NCI-H146 treated with DMSO at 0.1 percent for 48 hours (cell line): ENCODE results near the gene AFAP1L2.

Experiments
- DNase-seq: peaks from one replicate; lab custom pipeline; 2025; ENCODE audit not compliant: unreplicated experiment; lab: John Stamatoyannopoulos, UW

AFAP1L2 gene

GRCh38 chr10:114412907-114413797 lies 8.8 kb upstream of the AFAP1L2 start:
- DNase-seq = no peak

- DNase-seq = no peak
Observed at GRCh38 chr10:114408968-114409444, 4.7 kb upstream of the AFAP1L2 start.

DNA sequence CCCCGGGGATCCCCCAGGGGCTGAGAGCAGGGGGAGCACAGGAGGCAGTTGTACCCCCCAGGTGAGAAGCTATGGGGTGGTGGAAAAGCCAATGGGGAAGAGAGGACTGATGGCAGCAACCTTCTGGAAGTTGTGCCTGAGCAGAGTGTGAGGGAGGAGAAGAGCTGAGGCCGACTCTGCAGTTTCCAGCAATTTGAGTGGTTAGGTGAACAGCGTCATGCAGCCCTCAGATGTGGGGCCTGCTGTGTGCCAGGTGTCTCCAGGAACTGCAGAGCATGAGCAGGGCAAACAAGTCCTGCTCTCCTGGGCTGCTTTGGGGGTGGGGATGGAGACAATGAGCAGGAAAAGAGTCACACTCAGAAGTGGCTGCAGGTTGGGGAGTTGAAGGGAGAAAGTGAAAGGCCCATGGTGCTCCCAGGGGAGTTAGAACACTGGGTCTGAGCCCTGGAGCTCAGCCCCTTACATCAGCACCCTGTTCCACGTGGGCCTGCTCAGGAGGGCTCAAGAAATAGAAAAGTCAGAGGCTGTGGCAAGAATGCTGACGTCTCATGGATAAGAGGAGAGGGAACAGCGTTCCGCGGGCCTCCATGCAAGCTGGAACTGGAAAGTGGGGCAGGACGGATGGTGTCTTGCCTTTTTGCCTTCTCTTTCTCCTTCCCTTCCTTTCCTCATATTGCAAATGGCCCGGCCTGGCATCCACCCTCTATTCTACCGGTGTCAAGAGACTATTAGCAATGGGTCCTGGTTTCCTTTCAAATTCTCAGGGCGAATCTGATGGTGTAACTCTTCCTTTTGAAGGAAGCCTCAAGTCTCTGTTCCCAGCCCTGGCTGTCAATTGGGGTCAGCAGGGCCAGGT lies 4.0 kb upstream of the AFAP1L2 start:
- peak; percentile 14 for DNase-seq

DNA sequence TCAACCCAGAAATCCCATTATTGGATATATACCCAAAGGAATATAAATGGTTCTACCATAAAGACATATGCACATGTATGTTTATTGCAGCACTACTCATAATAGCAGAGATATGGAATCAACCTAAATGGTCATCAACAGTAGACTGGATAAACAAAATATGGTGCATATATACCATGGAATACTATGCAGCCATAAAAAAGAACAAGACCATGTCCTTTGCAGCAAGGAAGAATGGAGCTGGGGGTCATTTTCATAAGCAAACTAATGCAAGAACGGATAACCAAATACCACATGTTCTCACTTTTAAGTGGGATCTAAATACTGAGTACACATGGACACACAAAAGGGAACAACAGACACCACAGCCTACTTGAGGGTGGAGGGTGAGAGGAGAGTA lies 2.2 kb upstream of the AFAP1L2 start:
- no peak for DNase-seq

DNA sequence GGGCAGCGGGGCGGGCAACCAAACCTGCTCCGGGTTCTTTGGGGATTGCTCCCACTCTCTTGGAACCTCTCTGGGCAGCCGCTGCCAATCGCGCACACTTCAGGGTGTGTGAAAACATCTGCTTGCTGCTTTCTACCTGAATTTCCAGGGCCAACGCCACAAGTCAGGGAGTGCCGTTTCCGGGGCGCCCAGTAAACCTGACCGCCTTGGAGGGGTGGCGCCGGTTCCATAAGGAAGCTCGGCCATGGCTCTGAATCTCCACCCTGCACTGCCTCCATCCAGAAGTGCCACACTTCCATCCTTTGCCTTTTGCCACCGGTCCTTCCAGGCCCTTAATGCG lies 679 bp upstream of the AFAP1L2 start:
- DNase-seq = no peak

DNA sequence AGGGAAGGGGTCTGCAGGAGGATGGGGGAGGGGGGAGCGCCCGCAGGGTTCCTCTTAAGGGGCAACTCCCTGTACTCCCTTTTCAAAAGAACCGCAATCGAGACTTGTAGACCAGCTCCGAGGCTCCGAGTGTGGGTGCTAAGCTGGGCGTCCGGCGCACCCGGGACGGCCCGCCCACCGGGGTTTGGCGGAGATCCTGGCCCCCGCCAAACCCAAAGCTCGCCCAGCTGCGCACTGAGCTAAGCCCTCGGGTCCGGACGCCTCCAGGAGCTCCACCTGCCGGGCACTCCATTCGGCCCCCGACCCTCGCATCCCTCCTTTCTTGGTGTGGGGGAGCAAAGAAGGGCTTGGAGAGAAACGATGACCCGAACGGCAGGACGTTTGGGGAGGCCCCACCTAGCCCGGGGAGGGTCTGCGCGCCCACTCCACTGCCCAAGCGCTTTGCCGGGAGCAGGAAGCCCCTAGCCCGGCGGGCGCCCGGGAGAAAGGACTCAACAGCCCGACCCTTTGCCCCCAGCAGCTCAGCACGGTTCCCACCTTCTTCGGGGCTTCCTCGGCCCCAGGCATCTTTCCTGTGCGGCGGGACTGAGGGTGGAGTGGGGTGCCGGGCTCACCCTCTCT lies 651 bp downstream of the AFAP1L2 start:
- no peak for DNase-seq

- DNase-seq = no peak
Observed at GRCh38 chr10:114402871-114403540, 1.3 kb downstream of the AFAP1L2 start.

DNA sequence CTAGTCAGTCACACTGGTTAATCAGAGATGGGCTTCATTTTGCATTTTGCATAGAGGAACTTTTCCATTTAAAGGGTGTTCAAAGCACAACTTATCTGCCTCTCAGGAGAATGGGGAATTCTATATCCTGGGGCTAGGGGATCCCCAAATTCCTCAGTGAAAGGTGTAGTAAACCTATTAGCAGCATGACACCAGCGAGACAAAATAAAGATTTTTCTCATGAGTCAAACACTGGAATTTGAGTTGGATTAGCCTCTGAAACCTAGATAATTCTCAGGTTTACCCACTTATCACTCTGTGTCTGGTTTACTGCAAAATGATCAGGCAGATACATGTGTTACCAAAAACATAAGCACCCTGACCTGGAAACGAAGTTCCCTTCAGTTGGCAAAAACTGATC lies 2.1 kb downstream of the AFAP1L2 start:
- DNase-seq = no peak

GRCh38 chr10:114401195-114401791 lies 3.0 kb downstream of the AFAP1L2 start:
- DNase-seq = no peak

DNA sequence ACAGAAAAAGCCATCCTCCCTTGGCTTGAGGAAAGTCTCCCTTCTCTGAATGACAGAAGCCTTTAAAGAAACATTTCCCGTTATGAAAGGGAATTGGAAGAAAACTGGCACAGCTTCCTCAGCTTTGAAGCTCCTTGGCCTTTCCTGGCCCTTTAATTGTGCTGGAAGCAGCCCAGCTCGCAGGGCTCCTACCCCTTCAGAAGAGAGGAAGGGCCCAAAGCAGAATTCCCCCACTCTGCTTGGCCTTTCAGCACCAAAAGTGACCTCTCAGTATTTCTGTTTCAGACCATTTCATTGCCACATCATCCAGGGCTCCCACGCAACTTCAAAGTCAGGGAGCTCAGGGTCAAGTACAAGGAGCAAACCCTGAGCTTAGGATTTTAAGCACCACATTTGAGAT lies 4.2 kb downstream of the AFAP1L2 start:
- no peak for DNase-seq

DNA sequence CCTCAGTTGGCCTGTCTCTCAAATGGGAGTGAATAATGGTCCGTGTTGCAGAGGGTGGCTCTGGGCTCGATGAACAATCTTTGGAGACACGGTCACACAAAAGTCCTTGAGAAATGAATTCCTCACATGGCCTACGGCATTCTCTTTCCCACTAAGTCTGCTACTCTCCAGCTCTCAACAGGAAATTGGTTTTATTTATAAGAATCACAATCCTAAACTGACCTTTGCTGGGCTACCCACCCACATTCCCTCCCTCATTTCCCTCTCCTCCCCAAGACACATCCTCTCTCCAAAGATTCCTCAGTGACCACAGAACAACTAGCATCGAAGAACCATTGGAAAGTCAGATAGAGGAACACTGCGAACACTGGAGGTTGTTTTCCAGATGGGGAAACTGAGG lies 4.7 kb downstream of the AFAP1L2 start:
- DNase-seq = no peak

DNA sequence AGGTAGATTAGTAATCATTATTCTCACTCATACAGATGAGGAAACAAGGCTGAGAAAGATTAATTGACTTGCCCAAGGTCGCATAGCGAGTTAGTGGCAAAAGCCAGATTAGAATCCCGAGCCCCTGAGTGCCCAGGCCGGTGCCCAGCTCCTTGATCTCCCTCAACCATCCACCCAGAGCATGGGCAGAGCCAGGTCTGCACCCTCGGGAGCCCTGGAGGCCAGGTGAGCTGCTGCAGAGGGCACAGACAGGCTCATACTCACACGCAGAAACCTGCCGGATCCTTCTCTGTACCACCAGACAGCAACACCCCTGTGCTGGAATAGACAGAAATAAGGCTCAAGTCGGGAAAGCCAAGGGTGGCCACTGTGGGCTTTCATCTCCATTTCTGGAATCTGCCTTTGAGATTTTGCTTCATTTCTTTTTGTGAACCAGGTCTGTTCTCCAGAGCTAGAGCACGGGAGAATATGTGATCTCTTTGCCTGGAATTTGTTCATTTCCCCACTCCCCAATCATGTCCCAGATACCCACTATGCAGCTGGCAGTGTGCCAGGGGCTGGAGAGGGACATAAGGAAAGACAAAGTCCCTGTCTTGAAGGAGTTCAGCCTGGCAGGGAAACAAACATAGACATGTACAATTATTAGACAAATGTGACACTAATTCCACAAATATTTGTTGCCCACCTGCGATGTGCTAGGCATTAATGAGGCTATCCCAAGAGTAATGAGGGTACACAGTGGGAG lies 5.5 kb downstream of the AFAP1L2 start:
- no peak for DNase-seq

DNA sequence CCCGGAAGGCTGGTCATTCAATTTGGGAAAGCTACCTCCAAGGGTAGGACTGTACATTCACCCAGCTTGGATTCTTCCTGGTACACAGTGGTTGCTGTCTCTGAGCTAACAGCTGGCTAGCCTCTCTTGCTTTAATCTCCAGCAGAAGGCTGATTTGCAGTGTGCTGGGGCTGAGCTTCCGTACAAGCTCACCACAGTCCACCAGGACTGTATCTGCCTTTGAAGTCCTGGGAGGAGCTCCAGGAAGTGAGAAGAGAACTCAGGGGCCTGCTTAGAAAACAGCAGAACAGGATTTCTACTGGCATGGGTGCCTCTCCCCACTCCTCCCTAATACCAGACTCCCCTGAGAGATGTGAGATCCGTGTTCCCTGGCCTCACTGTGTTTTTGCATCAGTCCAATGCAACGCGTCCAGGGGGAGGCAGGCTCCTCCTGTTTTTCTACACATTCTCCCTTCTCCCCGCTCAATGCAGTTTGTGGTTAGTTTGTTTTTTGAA lies 6.6 kb downstream of the AFAP1L2 start:
- DNase-seq = no peak

DNA sequence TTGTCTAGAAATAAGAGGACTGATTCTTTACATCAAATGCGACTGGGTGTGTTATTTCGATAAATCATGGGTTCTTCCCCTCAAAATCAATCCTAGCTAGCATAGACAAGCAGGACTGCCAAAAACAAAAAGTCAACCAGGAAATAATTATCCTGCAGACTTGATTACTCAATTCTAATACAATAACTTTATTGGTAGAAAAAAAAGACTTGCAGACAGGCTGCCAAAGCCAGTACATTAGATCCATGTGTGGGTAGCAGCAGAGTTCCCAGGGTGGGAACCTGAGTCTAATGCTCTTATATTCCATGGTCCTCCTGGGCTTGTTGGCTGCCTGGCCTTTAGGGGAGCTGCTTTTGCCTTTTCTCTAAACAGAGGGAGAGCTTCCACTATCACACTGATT lies 7.8 kb downstream of the AFAP1L2 start:
- no peak for DNase-seq

GRCh38 chr10:114395366-114396022 lies 8.8 kb downstream of the AFAP1L2 start:
- no peak for DNase-seq

GRCh38 chr10:114394531-114394930 lies 9.8 kb downstream of the AFAP1L2 start:
- DNase-seq = no peak

DNA sequence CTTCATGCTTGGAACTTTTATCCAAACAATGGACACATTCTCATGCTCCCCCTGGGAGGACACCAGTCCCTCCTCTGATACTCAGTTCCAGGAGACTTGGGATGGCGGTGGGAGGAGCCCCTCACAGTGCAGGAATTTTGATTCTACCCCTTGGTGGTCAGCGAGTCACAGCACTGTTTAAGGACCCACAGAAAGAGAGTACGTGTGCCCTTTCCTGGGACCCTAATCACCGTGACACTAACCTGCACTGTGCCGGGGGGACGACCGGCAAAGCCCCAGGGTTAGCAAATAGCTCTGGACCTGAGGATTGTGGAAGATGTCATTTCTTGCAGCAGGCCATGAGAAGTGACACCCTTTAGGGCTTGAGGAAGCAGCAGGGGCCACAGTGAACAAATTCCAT lies 10.4 kb downstream of the AFAP1L2 start:
- no peak for DNase-seq

- DNase-seq = no peak
Observed at GRCh38 chr10:114393482-114393881, 10.8 kb downstream of the AFAP1L2 start.

DNA sequence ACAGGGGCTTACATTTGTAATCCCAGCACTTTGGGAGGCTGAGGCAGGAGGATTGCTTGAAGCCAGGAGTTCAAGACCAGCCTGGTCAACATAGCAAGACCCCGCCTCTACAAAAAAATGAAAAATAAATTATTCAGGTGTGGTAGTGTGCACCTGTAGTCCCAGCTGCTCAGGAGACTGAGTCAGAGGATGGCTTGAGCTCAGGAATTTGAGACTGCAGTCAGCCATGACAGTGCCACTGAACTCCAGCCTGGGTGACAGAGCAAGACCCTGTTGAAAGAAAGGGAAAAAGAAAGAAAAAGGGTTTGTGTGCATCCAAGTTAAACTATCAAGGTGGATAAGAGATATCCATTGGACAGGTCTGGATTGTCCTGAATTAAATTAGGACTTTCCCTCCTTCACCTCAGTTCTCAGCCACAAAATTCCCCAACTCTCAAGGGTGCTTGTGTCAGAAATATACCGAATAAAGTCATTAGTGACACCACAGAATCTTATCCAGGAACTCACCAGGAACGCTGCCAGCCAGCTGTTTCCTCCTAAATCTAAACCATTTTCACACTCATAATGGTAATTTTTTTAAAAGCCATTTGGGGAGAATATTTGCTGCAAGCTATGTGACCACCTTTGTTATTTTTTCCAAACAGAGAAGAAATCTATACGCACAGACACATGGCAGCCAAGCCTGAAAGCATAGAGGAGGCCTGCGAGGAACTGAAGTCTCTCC lies 12.0 kb downstream of the AFAP1L2 start:
- no peak for DNase-seq
